ENCODE results near the gene IER3IP1.
A peak's percentile ranks its signal among the peaks of the same experiment; 100 is the strongest.

Gene IER3IP1

GRCh38 chr18:47151439-47151838 lies 24.7 kb downstream of the IER3IP1 start:
- no peak for DNase-seq

- DNase-seq: no peak
Measured at GRCh38 chr18:47150824-47151366, 25.3 kb downstream of the IER3IP1 start.

GRCh38 chr18:47150029-47150823 lies 25.9 kb downstream of the IER3IP1 start, which contains the start of gene HDHD2:
TSS of gene HDHD2 (minus strand) at chr18:47150500. CDS start at chr18:47136439, 14,061 bp downstream.
- peak; percentile 76 for DNase-seq

GRCh38 chr18:47149457-47150028 lies 26.6 kb downstream of the IER3IP1 start:
- DNase-seq: no peak

GRCh38 chr18:47146206-47146605 lies 30.0 kb downstream of the IER3IP1 start:
- DNase-seq: no peak

GRCh38 chr18:47143899-47144485 lies 32.2 kb downstream of the IER3IP1 start:
- DNase-seq: no peak

- DNase-seq: no peak
Measured at GRCh38 chr18:47143153-47143552, 33.0 kb downstream of the IER3IP1 start.

- no peak for DNase-seq
Measured at GRCh38 chr18:47141289-47141688, 34.9 kb downstream of the IER3IP1 start.

GRCh38 chr18:47121146-47121545 lies 55.0 kb downstream of the IER3IP1 start:
- DNase-seq: no peak

- no peak for DNase-seq
Measured at GRCh38 chr18:47120428-47120827, 55.7 kb downstream of the IER3IP1 start.

- DNase-seq: no peak
Measured at GRCh38 chr18:47118981-47119380, 57.2 kb downstream of the IER3IP1 start.

GRCh38 chr18:47115205-47115604 lies 61.0 kb downstream of the IER3IP1 start:
- DNase-seq: no peak

- no peak for DNase-seq
Measured at GRCh38 chr18:47113796-47114540, 62.2 kb downstream of the IER3IP1 start.

GRCh38 chr18:47110492-47111274 lies 65.5 kb downstream of the IER3IP1 start:
- DNase-seq: no peak

- DNase-seq: no peak
Measured at GRCh38 chr18:47109720-47110119, 66.4 kb downstream of the IER3IP1 start.

- no peak for DNase-seq
Measured at GRCh38 chr18:47108998-47109405, 67.2 kb downstream of the IER3IP1 start.

- DNase-seq: no peak
Measured at GRCh38 chr18:47108373-47108772, 67.8 kb downstream of the IER3IP1 start.
